ENCODE results near the gene NADK2. TPM values are rescaled to one million over a fixed set of nuclear protein-coding genes. Genes with fewer than 3 reads are reported as not detected.

NADK2 gene
- total RNA-seq, 1 experiment from 2014 or later, result 12.2 TPM

GRCh38 chr5:36178524-36178890, 63.2 kb downstream of the NADK2 start:
- H3K23ac ChIP-seq (ENCODE audit: insufficient read length, low read depth, low read length), result no peak overlapping the region
- no peak overlapping the region for H4K91ac ChIP-seq (ENCODE audit: insufficient read length, low read depth, low read length)
- H2BK120ac ChIP-seq (ENCODE audit: low read depth, low read length, poor library complexity, severe bottlenecking), result no peak overlapping the region
- H4K8ac ChIP-seq (replicated peaks; ENCODE audit: insufficient read length, low read depth, low read length), result no peak overlapping the region
- H3K27me3 ChIP-seq (ENCODE audit: insufficient read depth, low read length), result no peaks in the 10 kb centered on the region
- TF ChIP-seq CTCF (conservative IDR thresholded peaks at IDR 0.05), result no peak
- no peaks in the 10 kb centered on the region for H3K79me2 ChIP-seq (ENCODE audit: insufficient read depth, low read length)
- H3K79me1 ChIP-seq (ENCODE audit: insufficient read depth, low read depth, low read length, poor library complexity, severe bottlenecking), result no peaks in the 10 kb centered on the region
- H3K9me3 Mint-ChIP-seq, result no peaks in the 10 kb centered on the region; a peak in 1 of 5 replicates
- H3K9me3 ChIP-seq (ENCODE audit: control insufficient read depth, low read depth, low read length), result no peaks in the 10 kb centered on the region
- no peak overlapping the region for H2AK5ac ChIP-seq (ENCODE audit: insufficient read length, low read length)
- H3K4me1 ChIP-seq (ENCODE audit: insufficient read depth, low read length), result no peaks in the 10 kb centered on the region
- no peak overlapping the region for H3K56ac ChIP-seq (ENCODE audit: insufficient read length, low read depth, low read length)
- no peak overlapping the region for H3K4ac ChIP-seq (ENCODE audit: low read depth, low read length)
- 0 out of 7 replicates have a peak overlapping the region, but pooled peaks of 1 of the 3 experiments have one; percentile 34 for H3K27ac Mint-ChIP-seq
- no peak overlapping the region for H3K27ac ChIP-seq (ENCODE audit: insufficient read length, low read depth, low read length)
- H2AFZ ChIP-seq (ENCODE audit: low read length), result no peak overlapping the region
- no peak overlapping the region for H3K18ac ChIP-seq (ENCODE audit: insufficient read length, low read depth, low read length)
- H2BK12ac ChIP-seq (ENCODE audit: insufficient read length, low read depth, low read length), result no peak overlapping the region
- no peak overlapping the region for H2BK20ac ChIP-seq (ENCODE audit: low read depth, low read length, poor library complexity, severe bottlenecking)
- no peak overlapping the region for H3K4me3 Mint-ChIP-seq
- peaks cover 40 to 88% (median 83%) of the 10 kb centered on the region in 3 experiments for H3K36me3 Mint-ChIP-seq (ENCODE audit: insufficient read depth in 1 of 3, low read depth in 3 of 3)
- whole genome bisulfite sequencing (ENCODE audit: extremely low coverage, insufficient read length, low lambda C conversion rate), result no CpG with 5 or more reads among the region's 3 CpGs
- no peak overlapping the region for H4K5ac ChIP-seq (ENCODE audit: insufficient read length, low read depth, low read length)
- H3K9ac ChIP-seq (ENCODE audit: extremely low read depth, insufficient read length, low read length), result no peak overlapping the region
- no peak for DNase-seq
- no peak overlapping the region for H3K14ac ChIP-seq (ENCODE audit: insufficient read depth, low read length)
- H3K23me2 ChIP-seq (ENCODE audit: insufficient read length, low read depth, low read length, poor library complexity, severe bottlenecking), result no peaks in the 10 kb centered on the region
- no peak overlapping the region for H3K4me2 ChIP-seq (ENCODE audit: insufficient read depth, insufficient read length, low read length)
- no peaks in the 10 kb centered on the region for H3K27me3 Mint-ChIP-seq (ENCODE audit: low read depth)
- H3K4me1 Mint-ChIP-seq, result no peaks in the 10 kb centered on the region
- no peak overlapping the region for H2BK15ac ChIP-seq (ENCODE audit: low read depth, low read length)
- H4K20me1 ChIP-seq (ENCODE audit: control insufficient read depth, insufficient read depth, insufficient read length), result no peaks in the 10 kb centered on the region
- H2BK5ac ChIP-seq (ENCODE audit: insufficient read length, low read length), result no peak overlapping the region
- H3T11ph ChIP-seq (ENCODE audit: low read length), result no peak overlapping the region
